HCT116 (cell line): ENCODE results near the gene CELF4.

Experiments used
- CBX3 ChIP-seq: IDR thresholded peaks from 2 replicates; pipeline ENCODE4 v1.6.1; 2012; ENCODE audit warnings: low read depth
- CTCF ChIP-seq, 3 experiments: fragments of 200-600 bp in 1 of 3; sonication (generic) in 1 of 3; IDR thresholded peaks in 2 of 3; conservative IDR thresholded peaks in 1 of 3; 2 replicates each; pipeline ENCODE4 v1.5.1; 2012 to 2017; ENCODE audit warnings: low read depth in 2 of 3, low read length in 2 of 3, antibody characterized with exemption in 1 of 3, borderline replicate concordance in 1 of 3, control low read depth in 1 of 3, mild to moderate bottlenecking in 1 of 3, mixed read lengths in 1 of 3, mixed run types in 1 of 3, moderate library complexity in 1 of 3; ENCODE audit not compliant: insufficient read depth in 1 of 3
- EZH2 ChIP-seq: fragments of 200-600 bp; sonication (generic); IDR thresholded peaks from 2 replicates; pipeline ENCODE4 v1.6.1; 2017; ENCODE audit warnings: antibody characterized with exemption, mixed run types
- EZH2phosphoT487 ChIP-seq: fragments of 200-600 bp; IDR thresholded peaks from 2 replicates; pipeline ENCODE4 v1.6.1; 2018; ENCODE audit warnings: antibody characterized with exemption, borderline replicate concordance
- FOSL1 ChIP-seq: IDR thresholded peaks from 2 replicates; pipeline ENCODE4 v1.6.1; 2012; ENCODE audit warnings: low read depth
- JUND ChIP-seq: IDR thresholded peaks from 2 replicates; pipeline ENCODE4 v1.6.1; 2012
- POLR2A ChIP-seq: IDR thresholded peaks from 2 replicates; pipeline ENCODE4 v1.7.0; 2011; ENCODE audit warnings: borderline replicate concordance; ENCODE audit not compliant: insufficient read depth, insufficient read length; ENCODE audit errors: extremely low read depth
- REST ChIP-seq: IDR thresholded peaks from 2 replicates; pipeline ENCODE4 v1.6.1; 2012; ENCODE audit warnings: low read depth
- SRF ChIP-seq: IDR thresholded peaks from 2 replicates; pipeline ENCODE4 v1.6.1; 2012; ENCODE audit warnings: low read depth

- TF ChIP-seq CTCF (IDR thresholded peaks at IDR 0.05 in 2 of 3, conservative IDR thresholded peaks at IDR 0.05 in 1 of 3; ENCODE audit: borderline replicate concordance in 1 of 3, insufficient read depth in 1 of 3, low read depth in 2 of 3, low read length in 2 of 3) (no peak), POLR2A (no peak), JUND (no peak), EZH2 (no peak), REST (no peak), SRF (no peak), EZH2phosphoT487 (no peak), CBX3 (no peak), FOSL1 (no peak)
Measured at GRCh38 chr18:37449618-37450017, 116.0 kb downstream of the CELF4 start.
